ENCODE measurements around the gene MGAT4A.
"Not testable (repeated sequence)": the region's sequence is repeated elsewhere in the genome, so short reads cannot be mapped to it uniquely, and the experiment has no call there.

The MGAT4A gene

GRCh38 chr2:98759827-98760625 is 29.1 kb upstream of the MGAT4A start:
- DNase-seq (ENCODE audit: low spot score), result no peak

DNA sequence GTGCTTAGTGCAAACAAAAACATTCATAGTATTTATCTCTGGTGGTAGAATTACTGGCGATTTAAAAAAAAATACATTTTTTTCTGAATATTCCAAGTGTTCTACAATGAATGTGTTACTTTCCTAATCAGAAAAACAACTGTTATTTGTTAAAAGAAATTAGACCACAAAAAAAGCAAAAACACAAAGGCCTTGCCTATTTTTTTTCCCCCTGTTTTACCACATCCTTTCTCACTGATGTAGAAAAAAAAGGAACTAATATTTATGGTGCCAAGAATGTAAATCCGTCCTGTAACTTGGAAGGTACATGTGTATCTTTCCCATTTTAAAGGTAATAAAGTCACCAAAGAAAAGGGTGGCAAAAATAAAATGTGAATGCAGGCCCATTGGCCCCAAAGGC is 28.4 kb upstream of the MGAT4A start:
- no peak for DNase-seq (ENCODE audit: low spot score)

- peak; percentile 82 for DNase-seq (ENCODE audit: low spot score)
Observed at GRCh38 chr2:98757904-98758421, 27.0 kb upstream of the MGAT4A start.

DNA sequence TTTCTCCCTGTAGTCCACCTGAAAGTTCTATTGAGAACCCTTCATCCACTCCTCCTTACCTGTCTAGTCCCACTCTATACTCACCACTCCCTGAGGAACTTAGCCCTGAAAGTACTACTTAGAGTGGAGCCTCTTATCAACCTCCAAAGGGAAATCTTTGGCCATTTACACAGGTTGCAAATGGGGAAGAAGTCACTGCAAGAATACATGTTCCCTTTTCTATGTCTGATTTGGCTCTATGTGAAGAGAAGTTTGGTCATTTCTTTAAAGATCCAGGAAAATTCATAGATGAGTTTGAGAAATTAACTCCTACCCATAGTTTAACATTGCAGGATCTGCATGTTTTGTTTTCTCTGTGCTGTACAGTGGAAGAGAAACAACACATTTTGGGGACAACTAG is 22.9 kb upstream of the MGAT4A start:
- no peak for DNase-seq (ENCODE audit: low spot score)

- not testable (repeated sequence) for DNase-seq (ENCODE audit: low spot score)
Observed at GRCh38 chr2:98752711-98753110, 21.8 kb upstream of the MGAT4A start.

- DNase-seq (ENCODE audit: low spot score), result no peak
Observed at GRCh38 chr2:98751748-98752147, 20.8 kb upstream of the MGAT4A start.

DNA sequence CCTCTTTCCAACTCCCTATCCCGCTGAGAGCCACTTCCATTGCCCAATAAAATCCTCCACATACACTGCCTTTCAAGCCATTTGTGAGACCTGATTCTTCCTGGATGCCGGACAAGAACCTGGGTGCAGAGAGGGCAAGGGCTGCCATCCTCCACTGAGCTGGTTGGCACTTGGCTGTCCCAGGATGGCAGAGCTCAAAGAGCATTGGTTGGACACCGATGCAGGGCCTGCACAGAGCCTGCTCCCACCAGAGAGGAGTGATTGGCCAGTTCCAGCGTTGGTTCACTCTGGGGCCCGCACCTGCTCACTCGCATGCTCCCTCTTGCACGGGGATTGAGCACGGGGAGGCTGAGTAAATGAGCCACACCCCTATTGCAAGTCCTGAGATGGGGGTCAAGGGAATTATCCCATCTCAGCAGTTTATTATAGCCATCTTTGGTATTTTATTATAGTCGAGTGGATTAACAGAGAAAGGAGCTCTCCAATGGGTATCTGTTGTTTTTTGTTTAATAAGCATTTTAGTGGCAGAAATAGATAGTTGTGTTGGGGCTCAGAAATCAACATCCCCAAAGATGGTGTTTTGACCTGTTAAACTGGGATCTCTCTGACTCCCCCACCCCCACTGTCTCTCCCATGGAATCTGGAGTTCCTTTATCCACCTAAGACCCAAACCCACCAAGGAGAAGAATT is 19.8 kb upstream of the MGAT4A start:
- DNase-seq (ENCODE audit: low spot score), result no peak

DNA sequence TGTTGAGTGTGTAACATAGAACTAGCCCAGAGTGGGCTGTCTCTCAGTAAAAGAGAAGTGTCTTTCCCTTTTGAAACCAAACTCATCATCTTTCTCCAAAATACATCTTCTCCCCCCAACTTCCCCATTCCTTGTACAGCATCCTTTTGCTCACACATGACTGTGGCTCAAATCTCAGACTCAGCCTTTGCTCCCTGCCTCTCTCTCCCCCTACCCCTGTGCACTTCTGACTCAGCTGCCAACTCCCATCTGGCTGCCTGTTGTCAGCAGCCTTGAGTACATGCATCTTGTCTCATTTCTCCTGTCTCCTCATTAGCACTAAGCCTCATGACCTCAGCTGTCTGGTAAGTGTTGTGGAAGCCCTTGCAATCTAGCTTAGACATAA is 18.1 kb upstream of the MGAT4A start:
- no peak for DNase-seq (ENCODE audit: low spot score)

- DNase-seq (ENCODE audit: low spot score), result no peak
Observed at GRCh38 chr2:98748292-98749065, 17.5 kb upstream of the MGAT4A start.

DNA sequence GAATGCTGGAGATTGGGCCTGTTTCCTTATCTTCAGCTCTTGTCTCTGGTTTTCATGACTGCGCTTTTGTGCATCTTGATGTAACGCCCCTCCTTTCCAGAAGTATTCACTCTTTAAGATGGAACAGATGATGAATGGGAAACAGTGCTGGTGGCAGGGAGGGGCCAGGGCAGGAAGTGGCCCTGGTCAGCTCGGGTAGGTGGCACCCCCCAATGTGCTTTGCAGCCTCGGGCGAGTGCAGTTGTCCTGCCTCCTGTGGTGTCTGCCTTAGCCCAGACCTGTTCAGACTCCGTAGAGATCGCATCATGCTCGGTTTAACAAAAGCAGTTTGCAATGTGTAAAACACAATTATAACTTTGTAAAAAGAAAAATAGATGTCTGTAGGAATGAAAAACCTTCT is 17.0 kb upstream of the MGAT4A start:
- no peak for DNase-seq (ENCODE audit: low spot score)

DNA sequence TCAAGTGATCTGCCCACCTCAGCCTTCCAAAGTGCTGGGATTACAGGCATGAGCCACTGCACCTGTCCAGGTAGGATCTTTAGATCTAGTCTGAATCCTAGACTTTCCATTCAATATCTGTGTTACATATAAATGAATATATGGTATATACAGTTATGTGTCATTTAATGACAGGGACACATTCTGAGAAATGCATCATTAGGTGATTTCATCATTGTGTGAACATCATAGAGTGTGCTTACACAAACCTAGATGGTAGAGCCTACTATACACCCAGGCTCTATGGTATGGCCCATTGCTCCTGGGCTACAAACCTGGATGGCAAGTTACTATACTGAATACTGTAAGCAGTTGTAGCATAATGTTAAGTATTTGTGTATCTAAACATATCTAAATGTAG is 15.5 kb upstream of the MGAT4A start:
- DNase-seq (ENCODE audit: low spot score), result no peak

DNA sequence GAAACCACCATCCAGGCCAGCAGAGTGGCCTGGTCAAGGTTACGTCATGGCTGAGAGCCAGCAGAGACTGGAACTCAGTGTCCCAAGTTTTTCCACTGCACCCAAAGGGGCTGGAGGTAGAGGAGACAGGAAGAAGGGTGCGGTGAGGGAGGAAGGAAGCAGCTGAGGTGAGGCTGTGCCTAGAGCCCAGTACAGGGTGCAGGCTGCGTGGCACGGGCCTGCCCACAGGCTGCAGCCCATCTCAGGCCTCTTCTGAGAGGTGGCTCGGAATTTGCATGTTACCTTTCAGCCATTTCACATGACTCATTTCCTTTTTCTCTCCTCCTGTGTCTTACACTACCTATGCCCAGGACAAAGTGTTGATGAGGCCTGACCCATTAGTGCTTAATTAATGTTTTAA is 13.7 kb upstream of the MGAT4A start:
- no peak for DNase-seq (ENCODE audit: low spot score)

DNA sequence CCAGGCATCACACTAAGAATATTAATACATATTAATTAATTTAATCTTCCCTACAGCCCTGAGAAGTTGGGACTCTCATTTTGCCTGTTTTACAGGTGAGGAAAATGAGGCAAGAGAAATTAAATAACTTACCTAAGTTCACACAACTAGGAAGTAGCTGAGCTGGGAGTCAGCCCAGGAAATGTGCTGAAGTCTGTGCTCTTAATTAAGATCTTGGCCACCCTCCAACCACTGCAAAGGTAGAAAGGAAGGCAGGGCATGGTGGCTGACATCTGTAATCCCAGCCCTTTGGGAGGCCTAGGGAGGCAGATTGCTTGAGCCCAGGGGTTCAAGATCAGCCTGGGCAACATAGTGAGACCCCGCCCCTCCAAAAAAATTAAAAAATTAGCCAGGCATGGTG is 12.9 kb upstream of the MGAT4A start:
- no peak for DNase-seq (ENCODE audit: low spot score)

DNA sequence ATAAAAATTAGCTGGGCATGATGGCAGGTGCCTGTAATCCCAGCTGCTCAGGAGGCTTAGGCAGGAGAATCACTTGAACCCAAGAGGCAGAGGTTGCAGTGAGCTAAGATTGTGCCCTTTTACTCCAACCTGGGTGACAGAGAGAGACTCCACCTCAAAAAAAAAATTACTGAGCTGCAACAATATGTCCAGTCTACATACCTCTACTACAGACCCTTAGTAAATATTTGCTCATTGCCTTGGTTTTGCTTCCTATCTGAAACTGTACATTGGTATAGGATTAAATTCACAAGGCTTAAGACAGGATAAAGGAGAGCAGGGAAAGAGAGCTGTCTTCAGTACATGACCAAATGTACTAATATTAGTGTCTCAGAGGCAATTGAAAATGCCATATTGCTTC is 8.1 kb upstream of the MGAT4A start:
- no peak for DNase-seq (ENCODE audit: low spot score)

- no peak for DNase-seq (ENCODE audit: low spot score)
Observed at GRCh38 chr2:98738304-98738703, 7.4 kb upstream of the MGAT4A start.

- no peak for DNase-seq (ENCODE audit: low spot score)
Observed at GRCh38 chr2:98737848-98738247, 6.9 kb upstream of the MGAT4A start.

DNA sequence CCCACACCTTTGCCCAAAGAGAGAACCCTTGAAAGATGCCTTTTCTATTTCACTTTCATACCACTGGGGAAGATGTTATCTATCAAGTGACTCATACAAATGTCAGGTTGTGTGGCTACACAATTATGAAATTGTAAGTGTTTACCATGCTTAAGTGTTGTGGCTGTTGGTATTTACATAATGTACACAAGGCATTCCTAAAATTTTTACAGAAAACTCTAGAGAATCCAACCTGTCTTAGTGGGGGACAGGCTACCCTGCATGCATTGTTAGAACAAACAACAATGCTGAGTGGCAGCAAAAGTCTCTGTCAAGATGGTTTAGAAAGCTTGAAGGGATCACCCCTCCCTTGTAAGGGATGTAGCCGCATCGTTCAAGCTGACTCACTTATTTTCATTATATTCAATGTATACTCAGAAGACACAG is 5.5 kb upstream of the MGAT4A start:
- DNase-seq (ENCODE audit: low spot score), result no peak

GRCh38 chr2:98734823-98735260 is 3.9 kb upstream of the MGAT4A start:
- no peak for DNase-seq (ENCODE audit: low spot score)

- no peak for DNase-seq (ENCODE audit: low spot score)
Observed at GRCh38 chr2:98734162-98734561, 3.2 kb upstream of the MGAT4A start.

DNA sequence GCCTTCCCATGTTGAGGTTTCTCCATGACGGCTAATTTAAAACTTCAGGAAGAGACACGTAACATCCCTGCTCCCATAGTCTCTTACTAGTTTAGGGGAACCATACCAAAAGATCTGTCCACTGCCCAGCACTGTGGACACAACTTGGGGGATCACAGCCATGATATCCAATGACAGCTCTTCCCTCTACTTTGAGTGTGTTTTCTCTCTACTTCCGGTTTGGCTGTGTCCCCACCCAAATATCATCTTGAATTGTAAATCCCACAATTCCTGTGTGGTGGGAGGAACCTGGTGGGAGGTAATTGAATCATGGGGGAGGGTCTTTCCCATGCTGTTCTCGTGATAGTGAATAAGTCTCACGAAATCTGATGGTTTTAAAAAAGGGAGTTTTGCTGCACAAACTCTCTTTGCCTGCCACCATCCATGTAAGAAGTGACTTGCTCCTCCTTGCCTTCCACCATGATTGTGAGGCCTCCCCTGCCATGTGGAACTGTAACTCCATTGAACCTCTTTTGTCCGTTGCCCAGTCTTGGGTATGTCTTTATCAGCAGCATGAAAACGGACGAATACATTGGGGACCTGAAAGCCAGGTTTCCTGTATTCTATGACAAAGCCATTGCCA is 1.6 kb upstream of the MGAT4A start:
- DNase-seq (ENCODE audit: low spot score), result no peak

GRCh38 chr2:98731894-98732349 is 990 bp upstream of the MGAT4A start:
- no peak for DNase-seq (ENCODE audit: low spot score)

- DNase-seq (ENCODE audit: low spot score), result peak; percentile 77
Observed at GRCh38 chr2:98730707-98731040, 258 bp downstream of the MGAT4A start.

Measured in AG08396 (cell line).